GM19238 (cell line): Measurements from ENCODE around the gene RHOB.
"Not testable (repeated sequence)": the region's sequence is repeated elsewhere in the genome, so short reads cannot be mapped to it uniquely, and the experiment has no call there.

Experiments used
- DNase-seq: peaks from one replicate; pipeline ENCODE4 v3.0.0; 2011; ENCODE audit warnings: low spot score; ENCODE audit not compliant: insufficient read length

RHOB gene

GRCh38 chr2:20446917-20447436 lies at the start of gene RHOB:
TSS of gene RHOB (plus strand) at chr2:20447074. CDS start at chr2:20447466, 392 bp downstream.
- peak; percentile 99 for DNase-seq

- no peak for DNase-seq
Observed at GRCh38 chr2:20397811-20398447, 48.9 kb upstream of the RHOB start.

GRCh38 chr2:20398956-20399567 lies 47.8 kb upstream of the RHOB start:
- no peak for DNase-seq

- DNase-seq: no peak
Observed at GRCh38 chr2:20400306-20400705, 46.6 kb upstream of the RHOB start.

- no peak for DNase-seq
Observed at GRCh38 chr2:20400787-20401488, 45.9 kb upstream of the RHOB start.

- no peak for DNase-seq
Observed at GRCh38 chr2:20401489-20401835, 45.4 kb upstream of the RHOB start.

- no peak for DNase-seq
Observed at GRCh38 chr2:20403774-20404312, 43.0 kb upstream of the RHOB start.

GRCh38 chr2:20404950-20405349 lies 41.9 kb upstream of the RHOB start:
- DNase-seq: no peak

- no peak for DNase-seq
Observed at GRCh38 chr2:20409039-20409438, 37.8 kb upstream of the RHOB start.

- DNase-seq: no peak
Observed at GRCh38 chr2:20410556-20411277, 36.2 kb upstream of the RHOB start.

- DNase-seq: peak; percentile 44
Observed at GRCh38 chr2:20411361-20411894, 35.4 kb upstream of the RHOB start.

GRCh38 chr2:20414806-20415205 lies 32.1 kb upstream of the RHOB start:
- DNase-seq: no peak

- DNase-seq: no peak
Observed at GRCh38 chr2:20415511-20415918, 31.4 kb upstream of the RHOB start.

- no peak for DNase-seq
Observed at GRCh38 chr2:20416723-20417122, 30.2 kb upstream of the RHOB start.

GRCh38 chr2:20417230-20417821 lies 29.5 kb upstream of the RHOB start:
- DNase-seq: not testable (repeated sequence)

- no peak for DNase-seq
Observed at GRCh38 chr2:20418519-20418918, 28.4 kb upstream of the RHOB start.

GRCh38 chr2:20419007-20419576 lies 27.8 kb upstream of the RHOB start:
- DNase-seq: no peak

GRCh38 chr2:20419752-20420151 lies 27.1 kb upstream of the RHOB start:
- no peak for DNase-seq

GRCh38 chr2:20421336-20421987 lies 25.4 kb upstream of the RHOB start:
- DNase-seq: no peak

GRCh38 chr2:20421988-20422370 lies 24.9 kb upstream of the RHOB start:
- no peak for DNase-seq
